Adrenal gland (tissue), 12 donors: ENCODE results near the gene LMO3. TPM values are rescaled to one million over a fixed set of nuclear protein-coding genes. Genes with fewer than 3 reads are reported as not detected.

Experiments
- DNase-seq, 7 donors: peaks; one replicate each; pipeline ENCODE4 v3.0.0-alpha.2; 2019 to 2020
- H3K27ac ChIP-seq, 5 donors: fragments of 200-600 bp; sonication (generic) in 4 of 5; 1 replicate in 3 of 5; 2 replicates in 2 of 5; pipeline versions ENCODE4 v1.5.1 to v1.8.0; 2016 to 2020; ENCODE audit warnings: mild to moderate bottlenecking in 1 of 5
- H3K27me3 ChIP-seq: fragments of 200-600 bp; 2 replicates; pipeline ENCODE4 v1.8.0; 2021
- H3K36me3 ChIP-seq, 2 donors: fragments of 200-600 bp; replicated peaks in 1 of 2; 1 replicate in 1 of 2; 2 replicates in 1 of 2; pipeline versions ENCODE4 v1.5.1 to v1.8.0; 2018 to 2022
- H3K4me1 ChIP-seq, 2 donors: fragments of 200-600 bp; replicated peaks in 1 of 2; 1 replicate in 1 of 2; 2 replicates in 1 of 2; pipeline versions ENCODE4 v1.5.1 to v1.8.0; 2018 to 2021
- H3K4me3 ChIP-seq, 4 donors: fragments of 200-600 bp; sonication (generic) in 3 of 4; one replicate each; pipeline ENCODE4 v1.5.1; 2016 to 2018
- H3K9me3 ChIP-seq, 3 donors: fragments of 200-600 bp; sonication (generic) in 1 of 3; replicated peaks in 1 of 3; 1 replicate in 2 of 3; 2 replicates in 1 of 3; pipeline versions ENCODE4 v1.5.1 to v1.8.0; 2016 to 2021
- POLR2A ChIP-seq, 2 donors: fragments of 450-650 bp; IDR thresholded peaks; one replicate each; pipeline ENCODE4 v1.6.1; 2017; ENCODE audit warnings: antibody characterized with exemption in 2 of 2, mild to moderate bottlenecking in 2 of 2, moderate library complexity in 1 of 2
- WGBS, 4 donors: extraction: QIAGEN DNeasy Blood & Tissue Kit in 2 of 4; methylation state at CpG; one replicate each; pipeline versions ENCODE4 v1.1.5 to v1.1.7; 2013 to 2017; 5-methylcytosine and 5-hydroxymethylcytosine counted together
- intact Hi-C, 2 donors: fragments of 100-400 bp; cut with DNase I; formaldehyde crosslinking; loops; one replicate each; pipeline versions ENCODE4 v1.14.1 to v1.15.0; 2022 to 2023
- polyA plus RNA-seq, 3 donors: library from polyadenylated mRNA; stranded (reverse); fragments of 200-250 nt in 2 of 3; fragments of 350-450 nt in 1 of 3; fragmentation: Illumina TruSeq in 1 of 3; extraction: RNeasy Lipid Tissue Mini Kit (QIAGEN cat#74804) in 1 of 3; gene quantifications; one replicate each; pipeline ENCODE4 v1.2.3, GENCODE V29; 2013 to 2014
- total RNA-seq, 9 donors: library from RNA; depleted of rRNA in 4 of 9; stranded (reverse); fragments of >200 nt in 4 of 9; fragments of 120-200 nt in 1 of 9; fragmentation: NEBNext Ultra II Directional in 1 of 9; extraction: Animal tissue kit (Norgen Biotek cat#: 25700) in 1 of 9; gene quantifications; one replicate each; pipeline versions ENCODE4 v1.1.0 to v1.2.4, GENCODE V29; 2013 to 2023
- TF ChIP-seq, protein P1 (sequence below), 6 experiments: fragments of 450-650 bp in 4 of 6; fragments of 200-600 bp in 2 of 6; sonication (generic) in 1 of 6; IDR thresholded peaks; 1 replicate in 5 of 6; 2 replicates in 1 of 6; pipeline versions ENCODE4 v1.5.1 to v1.8.0; 2016 to 2021; ENCODE audit warnings: antibody characterized with exemption in 6 of 6, mild to moderate bottlenecking in 2 of 6, moderate library complexity in 1 of 6
- donor health status: healthy with polysubstance abuse.
- donor health status: Bipolar disorder and iron deficiency.
- donor health status: DM: yes; HTN: yes; CAD: no.
- donor health status: DM: no; HTN: no; CAD: no.
- donor health status: DM: no; HTN: no; CAD: no.
- donor health status: DM: yes; HTN: yes; CAD: no.

Gene LMO3
- total and polyA plus RNA-seq, 12 donors, result 0.89 to 21.8 (median 7.0) TPM

- DNase-seq, result no peak
- no peaks in the 10 kb centered on the region for H3K36me3 ChIP-seq
- no peak for TF ChIP-seq POLR2A (IDR thresholded peaks at IDR 0.05)
- TF ChIP-seq, protein P1, sequence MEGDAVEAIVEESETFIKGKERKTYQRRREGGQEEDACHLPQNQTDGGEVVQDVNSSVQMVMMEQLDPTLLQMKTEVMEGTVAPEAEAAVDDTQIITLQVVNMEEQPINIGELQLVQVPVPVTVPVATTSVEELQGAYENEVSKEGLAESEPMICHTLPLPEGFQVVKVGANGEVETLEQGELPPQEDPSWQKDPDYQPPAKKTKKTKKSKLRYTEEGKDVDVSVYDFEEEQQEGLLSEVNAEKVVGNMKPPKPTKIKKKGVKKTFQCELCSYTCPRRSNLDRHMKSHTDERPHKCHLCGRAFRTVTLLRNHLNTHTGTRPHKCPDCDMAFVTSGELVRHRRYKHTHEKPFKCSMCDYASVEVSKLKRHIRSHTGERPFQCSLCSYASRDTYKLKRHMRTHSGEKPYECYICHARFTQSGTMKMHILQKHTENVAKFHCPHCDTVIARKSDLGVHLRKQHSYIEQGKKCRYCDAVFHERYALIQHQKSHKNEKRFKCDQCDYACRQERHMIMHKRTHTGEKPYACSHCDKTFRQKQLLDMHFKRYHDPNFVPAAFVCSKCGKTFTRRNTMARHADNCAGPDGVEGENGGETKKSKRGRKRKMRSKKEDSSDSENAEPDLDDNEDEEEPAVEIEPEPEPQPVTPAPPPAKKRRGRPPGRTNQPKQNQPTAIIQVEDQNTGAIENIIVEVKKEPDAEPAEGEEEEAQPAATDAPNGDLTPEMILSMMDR (IDR thresholded peaks at IDR 0.05), result no peak
- 67 to 80% (median 76%) methylated on average over 1 of the region's 1 CpG for WGBS, 4 donors
- no peaks in the 10 kb centered on the region for H3K27me3 ChIP-seq
- no peak overlapping the region for H3K4me3 ChIP-seq
- intact Hi-C loops, result no loop called here
- no peaks in the 10 kb centered on the region for H3K4me1 ChIP-seq
- no peak overlapping the region for H3K27ac ChIP-seq
- H3K9me3 ChIP-seq, result no peaks in the 10 kb centered on the region
Measured at GRCh38 chr12:16579041-16579440, 26.9 kb downstream of the LMO3 start.

DNA sequence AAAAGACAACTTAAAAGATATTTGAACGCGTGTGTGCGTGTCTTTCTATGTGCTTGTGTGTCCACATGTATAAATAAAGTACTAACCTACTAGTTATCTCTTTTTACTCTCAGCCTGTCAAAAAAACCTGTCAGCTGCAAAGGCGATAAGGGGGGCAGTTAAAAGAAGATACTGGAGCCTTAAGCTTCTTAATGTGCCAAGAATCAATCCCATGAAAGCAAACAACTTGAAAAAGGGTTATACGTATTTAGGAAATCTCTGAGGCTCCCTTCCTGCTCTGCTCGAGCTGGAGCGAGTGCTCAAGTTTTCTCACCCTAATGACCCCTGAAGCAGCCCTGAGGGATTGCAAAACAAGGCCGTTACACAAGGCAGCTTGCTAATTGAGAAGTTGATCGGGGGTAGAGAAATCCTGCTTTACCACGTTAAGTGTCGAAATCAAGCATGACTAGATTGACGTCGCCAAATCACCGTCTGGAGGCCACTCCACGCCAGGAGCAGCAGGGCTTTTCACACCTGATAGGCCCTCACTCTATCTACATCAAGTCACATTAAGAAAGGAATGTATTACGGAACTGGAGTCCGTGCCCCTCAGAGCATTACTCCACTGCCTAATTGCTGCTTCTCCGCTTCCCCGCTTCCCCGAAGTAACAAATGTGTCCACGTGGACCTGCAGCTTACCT lies 32.4 kb downstream of the LMO3 start:
- Histone ChIP-seq H3K4me3 (no peak overlapping the region), H3K4me1 (no peaks in the 10 kb centered on the region), H3K27ac (no peak overlapping the region), H3K27me3 (no peaks in the 10 kb centered on the region), H3K9me3 (no peaks in the 10 kb centered on the region), H3K36me3 (no peaks in the 10 kb centered on the region)
- DNase-seq, result peak in 1 of 7 donors; percentile 16
- WGBS, 4 donors, result 53 to 68% (median 59%) methylated on average over 21 of the region's 21 CpGs
- TF ChIP-seq, protein P1 (IDR thresholded peaks at IDR 0.05), result no peak
- TF ChIP-seq POLR2A (IDR thresholded peaks at IDR 0.05), result no peak
- intact Hi-C loops, result no loop called here

GRCh38 chr12:16568873-16569272 lies 37.1 kb downstream of the LMO3 start:
- Histone ChIP-seq H3K4me3 (no peak overlapping the region), H3K36me3 (no peaks in the 10 kb centered on the region), H3K27ac (no peak overlapping the region), H3K4me1 (no peaks in the 10 kb centered on the region), H3K27me3 (no peaks in the 10 kb centered on the region), H3K9me3 (peaks cover 0 to 3% (median 0%) of the 10 kb centered on the region in 3 donors)
- WGBS, 4 donors, result 61 to 71% (median 65%) methylated on average over 1 of the region's 1 CpG
- intact Hi-C loops, result no loop called here
- TF ChIP-seq, protein P1 (IDR thresholded peaks at IDR 0.05), result no peak
- TF ChIP-seq POLR2A (IDR thresholded peaks at IDR 0.05), result no peak
- DNase-seq, result no peak

DNA sequence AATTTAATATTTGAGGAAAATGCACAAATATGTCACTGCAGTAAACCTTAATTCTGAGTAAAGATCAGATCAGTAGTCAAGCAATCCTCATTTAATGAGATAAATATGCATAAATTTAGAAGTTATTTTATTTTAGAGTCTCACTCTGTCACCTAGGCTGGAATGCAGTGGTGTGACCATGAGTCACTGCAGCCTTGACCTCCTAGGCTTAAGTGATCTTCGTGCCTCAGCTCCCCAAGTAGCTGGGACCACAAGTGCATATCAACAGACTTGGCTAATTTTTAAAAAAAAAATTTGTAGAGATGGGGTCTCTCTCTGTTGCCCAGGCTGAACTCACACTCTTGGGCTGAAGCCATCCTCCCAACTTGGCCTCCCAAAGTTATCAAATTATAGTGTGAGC lies 41.3 kb downstream of the LMO3 start:
- no peaks in the 10 kb centered on the region for H3K4me1 ChIP-seq
- H3K27ac ChIP-seq, result no peak overlapping the region
- no peak for DNase-seq
- intact Hi-C loops, result no loop called here
- no peak for TF ChIP-seq POLR2A (IDR thresholded peaks at IDR 0.05)
- TF ChIP-seq, protein P1 (IDR thresholded peaks at IDR 0.05), result no peak
- no peaks in the 10 kb centered on the region for H3K36me3 ChIP-seq
- no peaks in the 10 kb centered on the region for H3K27me3 ChIP-seq
- WGBS, 4 donors, result 14 to 47% (median 31%) methylated on average over 1 of the region's 1 CpG
- peaks cover 0 to 3% (median 0%) of the 10 kb centered on the region in 3 donors for H3K9me3 ChIP-seq
- H3K4me3 ChIP-seq, result no peak overlapping the region
